BE2C (cell line): ENCODE results near the gene DCAF11.

Experiments
- DNase-seq: peaks from one replicate; pipeline ENCODE4 v3.0.0-alpha.2; 2020
- H3K27me3 ChIP-seq: fragments of 250-450 bp; sonication (Bioruptor Pico); 2 replicates; pipeline ENCODE4 v1.5.1; 2020; ENCODE audit warnings: mild to moderate bottlenecking
- H3K36me3 ChIP-seq: fragments of 250-450 bp; sonication (Bioruptor Pico); 2 replicates; pipeline ENCODE4 v1.5.1; 2020; ENCODE audit warnings: mild to moderate bottlenecking
- H3K4me1 ChIP-seq: fragments of 250-450 bp; sonication (Bioruptor Pico); 2 replicates; pipeline ENCODE4 v1.5.1; 2020
- H3K4me3 ChIP-seq: 2 replicates; pipeline ENCODE4 v1.5.1; 2011; ENCODE audit warnings: low read depth, low read length
- H3K9me3 ChIP-seq: fragments of 250-450 bp; sonication (Bioruptor Pico); 2 replicates; pipeline ENCODE4 v1.5.1; 2020
- CTCF ChIP-seq: IDR thresholded peaks from 2 replicates; pipeline ENCODE4 v1.5.1; 2012; ENCODE audit warnings: mild to moderate bottlenecking, low read depth, low read length

Gene DCAF11

GRCh38 chr14:24165785-24166184, 51.2 kb downstream of the DCAF11 start:
- H3K4me3 ChIP-seq, result no peak overlapping the region
- H3K36me3 ChIP-seq, result no peaks in the 10 kb centered on the region
- TF ChIP-seq CTCF, result no peak
- no peaks in the 10 kb centered on the region for H3K9me3 ChIP-seq
- DNase-seq, result no peak
- no peaks in the 10 kb centered on the region for H3K27me3 ChIP-seq
- H3K4me1 ChIP-seq, result peaks cover 6% of the 10 kb centered on the region

DNA sequence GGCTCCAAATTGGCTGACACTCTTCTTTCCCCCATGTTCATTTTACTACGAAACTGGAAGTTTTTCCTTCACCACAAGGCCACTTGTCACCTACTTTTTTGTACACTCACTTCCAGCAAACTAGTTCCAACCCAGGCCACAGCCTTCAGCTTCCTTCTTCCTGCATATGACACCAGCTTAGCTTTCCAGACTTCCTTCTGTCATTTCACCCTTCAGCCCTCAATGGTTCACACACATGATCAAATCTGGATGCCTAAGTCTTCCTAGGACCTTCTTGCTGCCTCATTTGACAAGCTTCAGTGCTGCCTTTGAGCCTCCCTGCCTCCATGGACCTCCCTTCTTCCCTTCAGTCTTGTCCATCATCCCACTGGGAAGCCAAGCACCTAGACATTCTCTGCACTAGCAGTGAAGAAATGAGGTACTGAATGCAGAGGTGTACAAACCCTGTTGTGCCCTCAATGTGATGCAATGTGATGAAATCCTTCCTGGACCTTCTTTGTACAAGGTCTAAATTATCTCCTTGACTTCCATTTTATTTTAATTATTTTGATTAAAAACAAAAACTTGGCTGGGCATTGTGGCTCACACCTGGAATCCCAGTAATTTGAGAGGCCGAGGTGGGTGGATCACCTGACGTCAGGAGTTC, 53.0 kb downstream of the DCAF11 start:
- Histone ChIP-seq H3K36me3 (no peaks in the 10 kb centered on the region), H3K9me3 (no peaks in the 10 kb centered on the region), H3K27me3 (no peaks in the 10 kb centered on the region), H3K4me1 (no peaks in the 10 kb centered on the region), H3K4me3 (no peak overlapping the region)
- no peak for TF ChIP-seq CTCF
- DNase-seq, result no peak

GRCh38 chr14:24171422-24172260, 57.1 kb downstream of the DCAF11 start, which contains the start of gene REC8:
TSS of gene REC8 (plus strand) at chr14:24172080. CDS start at chr14:24172553, 473 bp downstream.
- H3K4me3 ChIP-seq, result peak within 1 kb of the TSS; percentile 62
- DNase-seq, result peak; percentile 94
- no peak for TF ChIP-seq CTCF
- H3K4me1 ChIP-seq, result no peaks in the 10 kb centered on the region
- H3K27me3 ChIP-seq, result no peaks in the 10 kb centered on the region
- H3K36me3 ChIP-seq, result no peaks in the 10 kb centered on the region; the same call in none of the 2 replicates
- no peaks in the 10 kb centered on the region for H3K9me3 ChIP-seq

GRCh38 chr14:24172261-24172860, 57.8 kb downstream of the DCAF11 start:
- H3K36me3 ChIP-seq, result peaks cover 4% of the 10 kb centered on the region
- H3K4me3 ChIP-seq, result peak overlapping the region; percentile 62
- DNase-seq, result no peak
- H3K27me3 ChIP-seq, result no peaks in the 10 kb centered on the region
- no peak for TF ChIP-seq CTCF
- no peaks in the 10 kb centered on the region for H3K4me1 ChIP-seq
- no peaks in the 10 kb centered on the region for H3K9me3 ChIP-seq

- H3K4me1 ChIP-seq, result no peaks in the 10 kb centered on the region
- no peaks in the 10 kb centered on the region for H3K9me3 ChIP-seq
- TF ChIP-seq CTCF, result no peak
- H3K4me3 ChIP-seq, result no peak overlapping the region
- H3K27me3 ChIP-seq, result no peaks in the 10 kb centered on the region
- peaks cover 4% of the 10 kb centered on the region for H3K36me3 ChIP-seq
- DNase-seq, result no peak
These were observed 58.3 kb downstream of the DCAF11 start for GRCh38 chr14:24172871-24173281.
